Panc1 (cell line): ENCODE results near the gene TBX1.

Experiments used
- POLR2AphosphoS5 ChIP-seq: IDR thresholded peaks from 2 replicates; pipeline ENCODE4 v1.6.1; 2012; ENCODE audit warnings: mild to moderate bottlenecking, low read depth, low read length, moderate library complexity
- TCF7L2 ChIP-seq: IDR thresholded peaks from 2 replicates; pipeline ENCODE4 v1.6.1; 2011; ENCODE audit warnings: mild to moderate bottlenecking, low read depth, low read length, inconsistent platforms
- TF ChIP-seq, protein P1 (sequence below): fragments of 450-650 bp; IDR thresholded peaks from 2 replicates; pipeline ENCODE4 v1.5.1; 2017; ENCODE audit warnings: mild to moderate bottlenecking

DNA sequence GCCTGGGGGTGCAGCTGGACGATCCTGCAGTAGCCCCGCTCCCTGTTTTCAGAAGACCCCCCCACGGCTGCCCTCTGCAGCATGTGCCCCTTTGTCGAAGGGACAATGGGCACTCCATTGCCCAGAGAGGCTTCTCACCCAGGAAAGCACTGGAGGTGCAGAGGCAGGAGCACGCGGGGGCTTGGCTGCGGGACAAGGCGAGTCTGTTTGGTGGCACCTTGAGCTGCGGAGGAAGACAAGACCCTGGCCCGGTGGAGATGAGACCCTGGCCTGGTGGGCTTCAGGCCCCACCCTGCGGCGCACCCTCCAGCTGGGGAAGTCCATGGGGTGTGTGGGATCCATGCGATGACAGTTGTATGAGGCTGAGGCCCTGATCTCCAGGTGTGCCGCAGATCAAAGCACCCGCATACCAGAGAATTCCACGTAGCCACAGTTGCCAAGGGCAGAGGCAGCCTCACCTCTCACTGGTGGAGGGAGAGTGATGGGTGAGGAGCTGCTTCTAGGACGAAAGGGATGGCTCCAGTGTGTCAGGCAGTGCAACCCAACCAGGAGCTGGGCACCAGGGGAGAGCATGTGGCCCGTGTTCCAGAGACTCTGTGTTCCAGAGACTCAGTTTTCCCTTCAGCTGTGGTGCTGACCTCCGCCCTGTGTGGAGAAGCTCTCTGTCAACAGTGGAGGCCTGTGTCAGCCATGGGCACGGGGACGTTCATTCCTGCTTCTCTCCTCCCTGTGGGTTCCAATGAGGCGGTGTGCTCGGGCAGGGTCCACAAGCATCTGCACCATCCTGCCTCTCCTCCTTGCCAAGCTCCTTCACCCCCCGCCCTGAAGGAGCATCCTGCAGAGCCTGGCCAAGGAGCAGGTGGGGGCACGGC is 10.0 kb downstream of the TBX1 start:
- TF ChIP-seq, protein P1, sequence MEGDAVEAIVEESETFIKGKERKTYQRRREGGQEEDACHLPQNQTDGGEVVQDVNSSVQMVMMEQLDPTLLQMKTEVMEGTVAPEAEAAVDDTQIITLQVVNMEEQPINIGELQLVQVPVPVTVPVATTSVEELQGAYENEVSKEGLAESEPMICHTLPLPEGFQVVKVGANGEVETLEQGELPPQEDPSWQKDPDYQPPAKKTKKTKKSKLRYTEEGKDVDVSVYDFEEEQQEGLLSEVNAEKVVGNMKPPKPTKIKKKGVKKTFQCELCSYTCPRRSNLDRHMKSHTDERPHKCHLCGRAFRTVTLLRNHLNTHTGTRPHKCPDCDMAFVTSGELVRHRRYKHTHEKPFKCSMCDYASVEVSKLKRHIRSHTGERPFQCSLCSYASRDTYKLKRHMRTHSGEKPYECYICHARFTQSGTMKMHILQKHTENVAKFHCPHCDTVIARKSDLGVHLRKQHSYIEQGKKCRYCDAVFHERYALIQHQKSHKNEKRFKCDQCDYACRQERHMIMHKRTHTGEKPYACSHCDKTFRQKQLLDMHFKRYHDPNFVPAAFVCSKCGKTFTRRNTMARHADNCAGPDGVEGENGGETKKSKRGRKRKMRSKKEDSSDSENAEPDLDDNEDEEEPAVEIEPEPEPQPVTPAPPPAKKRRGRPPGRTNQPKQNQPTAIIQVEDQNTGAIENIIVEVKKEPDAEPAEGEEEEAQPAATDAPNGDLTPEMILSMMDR = no peak
- 0 out of 2 replicates have a peak, but pooled peaks have one; percentile 34 for TF ChIP-seq TCF7L2
- 0 out of 2 replicates have a peak, but pooled peaks have one; percentile 23 for TF ChIP-seq POLR2AphosphoS5
